HL-60 (cell line): ENCODE data around the gene ZFPL1.

Experiments
- DNase-seq, 2 experiments: peaks; one replicate each; pipeline ENCODE4 v3.0.0-alpha.2; 2010 to 2020; ENCODE audit warnings: low read depth in 1 of 2, low spot score in 1 of 2
- H3K27ac ChIP-seq: fragments of 250-450 bp; sonication (Bioruptor Pico); replicated peaks from 2 replicates; pipeline ENCODE4 v1.5.1; 2020; ENCODE audit warnings: mild to moderate bottlenecking, moderate library complexity
- H3K27me3 ChIP-seq: fragments of 250-450 bp; sonication (Bioruptor Pico); 2 replicates; pipeline ENCODE4 v1.5.1; 2021; ENCODE audit warnings: mild to moderate bottlenecking, moderate library complexity; ENCODE audit not compliant: insufficient read depth, poor library complexity, severe bottlenecking
- H3K4me3 ChIP-seq: replicated peaks from 2 replicates; pipeline ENCODE4 v1.5.1; 2011; ENCODE audit warnings: mild to moderate bottlenecking, control low read depth, low read length; ENCODE audit not compliant: insufficient read depth
- CTCF ChIP-seq: IDR thresholded peaks from one replicate; pipeline ENCODE4 v1.5.1; 2011; ENCODE audit warnings: low read length, control low read depth, inconsistent platforms; ENCODE audit not compliant: insufficient read depth
- GABPA ChIP-seq: IDR thresholded peaks from 2 replicates; pipeline ENCODE4 v1.6.1; 2012; ENCODE audit warnings: low read depth
- POLR2AphosphoS5 ChIP-seq: IDR thresholded peaks from 2 replicates; pipeline ENCODE4 v1.6.1; 2012; ENCODE audit warnings: low read depth
- REST ChIP-seq: IDR thresholded peaks from 2 replicates; pipeline ENCODE4 v1.6.1; 2012; ENCODE audit warnings: low read depth; ENCODE audit not compliant: insufficient replicate concordance
- SPI1 ChIP-seq: IDR thresholded peaks from 2 replicates; pipeline ENCODE4 v1.6.1; 2012; ENCODE audit warnings: low read depth, mild to moderate bottlenecking, borderline replicate concordance

Gene ZFPL1

GRCh38 chr11:65111744-65112545 lies 27.9 kb downstream of the ZFPL1 start, which contains the start of gene TM7SF2:
TM7SF2 (plus strand) TSS chr11:65111872; CDS start chr11:65112016, 144 bp downstream.
- peak; percentile 82 to 96 for DNase-seq
- Histone ChIP-seq H3K27ac (peak within 1 kb of the TSS; percentile 34), H3K4me3 (peak within 1 kb of the TSS; percentile 46), H3K27me3 (no peaks in the 10 kb centered on the region)
- TF ChIP-seq POLR2AphosphoS5 = peak; percentile 83
- TF ChIP-seq REST = no peak

GRCh38 chr11:65112546-65113360 lies 28.7 kb downstream of the ZFPL1 start:
- H3K27me3 ChIP-seq = no peaks in the 10 kb centered on the region
- no peak for TF ChIP-seq GABPA
- TF ChIP-seq POLR2AphosphoS5 = peak; percentile 4; the same call in 1 of the 2 replicates
- no peak for TF ChIP-seq SPI1
- peak; percentile 67 for TF ChIP-seq CTCF
- no peak for TF ChIP-seq REST
- peak in 1 of 2 experiments; percentile 55 for DNase-seq
- H3K4me3 ChIP-seq = peak overlapping the region; percentile 46
- peak overlapping the region; percentile 34 for H3K27ac ChIP-seq

GRCh38 chr11:65113361-65113756 lies 29.3 kb downstream of the ZFPL1 start:
- H3K27me3 ChIP-seq = no peaks in the 10 kb centered on the region
- TF ChIP-seq SPI1 = no peak
- no peak for TF ChIP-seq REST
- TF ChIP-seq CTCF = no peak
- TF ChIP-seq GABPA = no peak
- TF ChIP-seq POLR2AphosphoS5 = no peak; the same call in 1 of the 2 replicates
- no peak overlapping the region for H3K27ac ChIP-seq
- no peak overlapping the region for H3K4me3 ChIP-seq
- no peak for DNase-seq
